H1 (cell line): ENCODE results near the gene RASGRP1. TPM values are rescaled to one million over a fixed set of nuclear protein-coding genes. Genes with fewer than 3 reads are reported as not detected.

ENCODE experiments used
- PHF8 ChIP-seq: fragments of 200-600 bp; sonication (generic); conservative IDR thresholded peaks from 2 replicates; pipeline ENCODE4 v1.7.1; 2012; ENCODE audit warnings: low read depth, mild to moderate bottlenecking, inconsistent platforms, low read length, moderate library complexity
- SP2 ChIP-seq: IDR thresholded peaks from 2 replicates; pipeline ENCODE4 v1.6.1; 2012; ENCODE audit warnings: mild to moderate bottlenecking, low read length, inconsistent platforms
- TAF1 ChIP-seq: IDR thresholded peaks from 2 replicates; pipeline ENCODE4 v1.6.1; 2011; ENCODE audit warnings: mild to moderate bottlenecking, low read depth, low read length
- polyA plus RNA-seq, 7 experiments: library from polyadenylated mRNA; depleted of rRNA in 3 of 7; stranded (reverse) in 5 of 7; unstranded in 2 of 7; fragments of >200 nt in 5 of 7; fragments of 200-250 nt in 2 of 7; gene quantifications; 1 replicate in 5 of 7; 2 replicates in 1 of 7; 4 replicates in 1 of 7; pipeline versions ENCODE4 v1.2.1 to v1.2.3, GENCODE V29; 2011 to 2013; ENCODE audit warnings: missing spikeins in 2 of 7, mixed read lengths in 2 of 7
- total RNA-seq: library from RNA; stranded (reverse); fragmentation: NEBNext Ultra II Directional; extraction: Animal tissue kit (Norgen Biotek cat#: 25700); gene quantifications from 2 replicates; pipeline ENCODE4 v1.2.1, GENCODE V29; 2021
- TF ChIP-seq, protein P1 (sequence below): fragments of 300-600 bp; sonication (generic); IDR thresholded peaks from 2 replicates; pipeline ENCODE4 v1.7.1; 2012; ENCODE audit warnings: low read length, moderate library complexity, mild to moderate bottlenecking, inconsistent platforms; ENCODE audit not compliant: insufficient replicate concordance

RASGRP1 gene
- total and polyA plus RNA-seq, 2 of the 8 experiments (the other 6 are each of a cell fraction or from before 2014, with no cell fraction given): 1.1 to 2.1 TPM

DNA sequence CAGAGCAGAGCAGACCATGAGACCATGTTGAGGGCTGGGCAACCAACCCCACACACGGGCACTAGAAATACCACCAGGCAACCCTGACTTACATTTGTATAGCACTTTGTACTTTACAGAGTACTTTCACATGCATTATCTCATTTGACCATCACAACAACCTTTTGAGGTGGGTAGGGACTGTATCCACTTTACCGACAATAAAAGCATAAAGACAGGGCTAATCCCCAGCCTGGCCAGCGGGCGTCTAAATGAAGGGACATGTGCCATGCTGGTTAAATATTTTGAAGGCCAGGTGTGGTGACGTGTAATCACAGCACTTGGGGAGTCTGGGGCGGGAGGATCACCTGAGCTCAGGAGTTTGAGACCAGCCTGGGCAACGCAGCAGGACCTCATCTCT, 23.6 kb downstream of the RASGRP1 start (continued):
- TF ChIP-seq PHF8: no peak
- TF ChIP-seq, protein P1, sequence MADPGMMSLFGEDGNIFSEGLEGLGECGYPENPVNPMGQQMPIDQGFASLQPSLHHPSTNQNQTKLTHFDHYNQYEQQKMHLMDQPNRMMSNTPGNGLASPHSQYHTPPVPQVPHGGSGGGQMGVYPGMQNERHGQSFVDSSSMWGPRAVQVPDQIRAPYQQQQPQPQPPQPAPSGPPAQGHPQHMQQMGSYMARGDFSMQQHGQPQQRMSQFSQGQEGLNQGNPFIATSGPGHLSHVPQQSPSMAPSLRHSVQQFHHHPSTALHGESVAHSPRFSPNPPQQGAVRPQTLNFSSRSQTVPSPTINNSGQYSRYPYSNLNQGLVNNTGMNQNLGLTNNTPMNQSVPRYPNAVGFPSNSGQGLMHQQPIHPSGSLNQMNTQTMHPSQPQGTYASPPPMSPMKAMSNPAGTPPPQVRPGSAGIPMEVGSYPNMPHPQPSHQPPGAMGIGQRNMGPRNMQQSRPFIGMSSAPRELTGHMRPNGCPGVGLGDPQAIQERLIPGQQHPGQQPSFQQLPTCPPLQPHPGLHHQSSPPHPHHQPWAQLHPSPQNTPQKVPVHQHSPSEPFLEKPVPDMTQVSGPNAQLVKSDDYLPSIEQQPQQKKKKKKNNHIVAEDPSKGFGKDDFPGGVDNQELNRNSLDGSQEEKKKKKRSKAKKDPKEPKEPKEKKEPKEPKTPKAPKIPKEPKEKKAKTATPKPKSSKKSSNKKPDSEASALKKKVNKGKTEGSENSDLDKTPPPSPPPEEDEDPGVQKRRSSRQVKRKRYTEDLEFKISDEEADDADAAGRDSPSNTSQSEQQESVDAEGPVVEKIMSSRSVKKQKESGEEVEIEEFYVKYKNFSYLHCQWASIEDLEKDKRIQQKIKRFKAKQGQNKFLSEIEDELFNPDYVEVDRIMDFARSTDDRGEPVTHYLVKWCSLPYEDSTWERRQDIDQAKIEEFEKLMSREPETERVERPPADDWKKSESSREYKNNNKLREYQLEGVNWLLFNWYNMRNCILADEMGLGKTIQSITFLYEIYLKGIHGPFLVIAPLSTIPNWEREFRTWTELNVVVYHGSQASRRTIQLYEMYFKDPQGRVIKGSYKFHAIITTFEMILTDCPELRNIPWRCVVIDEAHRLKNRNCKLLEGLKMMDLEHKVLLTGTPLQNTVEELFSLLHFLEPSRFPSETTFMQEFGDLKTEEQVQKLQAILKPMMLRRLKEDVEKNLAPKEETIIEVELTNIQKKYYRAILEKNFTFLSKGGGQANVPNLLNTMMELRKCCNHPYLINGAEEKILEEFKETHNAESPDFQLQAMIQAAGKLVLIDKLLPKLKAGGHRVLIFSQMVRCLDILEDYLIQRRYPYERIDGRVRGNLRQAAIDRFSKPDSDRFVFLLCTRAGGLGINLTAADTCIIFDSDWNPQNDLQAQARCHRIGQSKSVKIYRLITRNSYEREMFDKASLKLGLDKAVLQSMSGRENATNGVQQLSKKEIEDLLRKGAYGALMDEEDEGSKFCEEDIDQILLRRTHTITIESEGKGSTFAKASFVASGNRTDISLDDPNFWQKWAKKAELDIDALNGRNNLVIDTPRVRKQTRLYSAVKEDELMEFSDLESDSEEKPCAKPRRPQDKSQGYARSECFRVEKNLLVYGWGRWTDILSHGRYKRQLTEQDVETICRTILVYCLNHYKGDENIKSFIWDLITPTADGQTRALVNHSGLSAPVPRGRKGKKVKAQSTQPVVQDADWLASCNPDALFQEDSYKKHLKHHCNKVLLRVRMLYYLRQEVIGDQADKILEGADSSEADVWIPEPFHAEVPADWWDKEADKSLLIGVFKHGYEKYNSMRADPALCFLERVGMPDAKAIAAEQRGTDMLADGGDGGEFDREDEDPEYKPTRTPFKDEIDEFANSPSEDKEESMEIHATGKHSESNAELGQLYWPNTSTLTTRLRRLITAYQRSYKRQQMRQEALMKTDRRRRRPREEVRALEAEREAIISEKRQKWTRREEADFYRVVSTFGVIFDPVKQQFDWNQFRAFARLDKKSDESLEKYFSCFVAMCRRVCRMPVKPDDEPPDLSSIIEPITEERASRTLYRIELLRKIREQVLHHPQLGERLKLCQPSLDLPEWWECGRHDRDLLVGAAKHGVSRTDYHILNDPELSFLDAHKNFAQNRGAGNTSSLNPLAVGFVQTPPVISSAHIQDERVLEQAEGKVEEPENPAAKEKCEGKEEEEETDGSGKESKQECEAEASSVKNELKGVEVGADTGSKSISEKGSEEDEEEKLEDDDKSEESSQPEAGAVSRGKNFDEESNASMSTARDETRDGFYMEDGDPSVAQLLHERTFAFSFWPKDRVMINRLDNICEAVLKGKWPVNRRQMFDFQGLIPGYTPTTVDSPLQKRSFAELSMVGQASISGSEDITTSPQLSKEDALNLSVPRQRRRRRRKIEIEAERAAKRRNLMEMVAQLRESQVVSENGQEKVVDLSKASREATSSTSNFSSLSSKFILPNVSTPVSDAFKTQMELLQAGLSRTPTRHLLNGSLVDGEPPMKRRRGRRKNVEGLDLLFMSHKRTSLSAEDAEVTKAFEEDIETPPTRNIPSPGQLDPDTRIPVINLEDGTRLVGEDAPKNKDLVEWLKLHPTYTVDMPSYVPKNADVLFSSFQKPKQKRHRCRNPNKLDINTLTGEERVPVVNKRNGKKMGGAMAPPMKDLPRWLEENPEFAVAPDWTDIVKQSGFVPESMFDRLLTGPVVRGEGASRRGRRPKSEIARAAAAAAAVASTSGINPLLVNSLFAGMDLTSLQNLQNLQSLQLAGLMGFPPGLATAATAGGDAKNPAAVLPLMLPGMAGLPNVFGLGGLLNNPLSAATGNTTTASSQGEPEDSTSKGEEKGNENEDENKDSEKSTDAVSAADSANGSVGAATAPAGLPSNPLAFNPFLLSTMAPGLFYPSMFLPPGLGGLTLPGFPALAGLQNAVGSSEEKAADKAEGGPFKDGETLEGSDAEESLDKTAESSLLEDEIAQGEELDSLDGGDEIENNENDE: no peak
- TF ChIP-seq SP2: no peak
- TF ChIP-seq TAF1: no peak
